GM18867 (cell line): ENCODE data around the gene MYO3B.
"Not testable (repeated sequence)": the region's sequence is repeated elsewhere in the genome, so short reads cannot be mapped to it uniquely, and the experiment has no call there.

Source experiments
- ATAC-seq: cut with Tn5 transposase; IDR thresholded peaks from one replicate; pipeline ENCODE4 v1.9.1; 2021; ENCODE audit warnings: mild to moderate bottlenecking, moderate library complexity; ENCODE audit not compliant: unreplicated experiment

The MYO3B gene

GRCh38 chr2:170535552-170535951 is 357.6 kb downstream of the MYO3B start:
- no peak for ATAC-seq

- ATAC-seq, result no peak
Measured at GRCh38 chr2:170544817-170545216, 366.9 kb downstream of the MYO3B start.

- ATAC-seq, result no peak
Measured at GRCh38 chr2:170548304-170548703, 370.4 kb downstream of the MYO3B start.

GRCh38 chr2:170550501-170550900 is 372.6 kb downstream of the MYO3B start:
- ATAC-seq, result no peak

- ATAC-seq, result not testable (repeated sequence)
Measured at GRCh38 chr2:170551899-170552298, 374.0 kb downstream of the MYO3B start.

- ATAC-seq, result no peak
Measured at GRCh38 chr2:170553748-170554147, 375.8 kb downstream of the MYO3B start.

GRCh38 chr2:170554278-170554955 is 376.5 kb downstream of the MYO3B start:
- ATAC-seq, result no peak

GRCh38 chr2:170562928-170563327 is 385.0 kb downstream of the MYO3B start:
- ATAC-seq, result no peak

- no peak for ATAC-seq
Measured at GRCh38 chr2:170563401-170563800, 385.5 kb downstream of the MYO3B start.

GRCh38 chr2:170566138-170566537 is 388.2 kb downstream of the MYO3B start:
- no peak for ATAC-seq

GRCh38 chr2:170567429-170567828 is 389.5 kb downstream of the MYO3B start:
- no peak for ATAC-seq

GRCh38 chr2:170568511-170568910 is 390.6 kb downstream of the MYO3B start:
- ATAC-seq, result no peak

GRCh38 chr2:170571612-170572011 is 393.7 kb downstream of the MYO3B start:
- ATAC-seq, result no peak

- ATAC-seq, result no peak
Measured at GRCh38 chr2:170573671-170574070, 395.7 kb downstream of the MYO3B start.

- no peak for ATAC-seq
Measured at GRCh38 chr2:170576296-170576695, 398.3 kb downstream of the MYO3B start.

- no peak for ATAC-seq
Measured at GRCh38 chr2:170577356-170577755, 399.4 kb downstream of the MYO3B start.

GRCh38 chr2:170578606-170579005 is 400.7 kb downstream of the MYO3B start:
- ATAC-seq, result no peak

- ATAC-seq, result no peak
Measured at GRCh38 chr2:170579511-170579910, 401.6 kb downstream of the MYO3B start.

GRCh38 chr2:170582313-170582712 is 404.4 kb downstream of the MYO3B start:
- ATAC-seq, result no peak

GRCh38 chr2:170582751-170583463 is 405.0 kb downstream of the MYO3B start:
- ATAC-seq, result no peak

- ATAC-seq, result no peak
Measured at GRCh38 chr2:170585067-170585466, 407.1 kb downstream of the MYO3B start.

GRCh38 chr2:170586571-170587095 is 408.7 kb downstream of the MYO3B start:
- no peak for ATAC-seq
